GM19372 (cell line): ENCODE results near the gene PARG.
"Not testable (repeated sequence)": the region's sequence is repeated elsewhere in the genome, so short reads cannot be mapped to it uniquely, and the experiment has no call there.

Experiments
- ATAC-seq: cut with Tn5 transposase; IDR thresholded peaks from one replicate; pipeline ENCODE4 v1.9.1; 2021; ENCODE audit warnings: mild to moderate bottlenecking, low read depth, moderate library complexity; ENCODE audit not compliant: unreplicated experiment

The PARG gene

GRCh38 chr10:49908290-49909080, 33.3 kb downstream of the PARG start:
- not testable (repeated sequence) for ATAC-seq

GRCh38 chr10:49903829-49904228, 38.0 kb downstream of the PARG start:
- not testable (repeated sequence) for ATAC-seq

GRCh38 chr10:49900406-49900805, 41.4 kb downstream of the PARG start:
- ATAC-seq: not testable (repeated sequence)

GRCh38 chr10:49899999-49900398, 41.8 kb downstream of the PARG start:
- ATAC-seq: not testable (repeated sequence)

- not testable (repeated sequence) for ATAC-seq
These were observed 51.8 kb downstream of the PARG start for GRCh38 chr10:49890025-49890424.

GRCh38 chr10:49884739-49885331, 57.0 kb downstream of the PARG start:
- not testable (repeated sequence) for ATAC-seq

- not testable (repeated sequence) for ATAC-seq
These were observed 58.0 kb downstream of the PARG start for GRCh38 chr10:49883852-49884251.

- ATAC-seq: not testable (repeated sequence)
These were observed 59.5 kb downstream of the PARG start for GRCh38 chr10:49882327-49882726.

- ATAC-seq: not testable (repeated sequence)
These were observed 69.1 kb downstream of the PARG start for GRCh38 chr10:49872740-49873139.

GRCh38 chr10:49871462-49871861, 70.4 kb downstream of the PARG start:
- ATAC-seq: not testable (repeated sequence)

- not testable (repeated sequence) for ATAC-seq
These were observed 81.9 kb downstream of the PARG start for GRCh38 chr10:49859933-49860332.

- not testable (repeated sequence) for ATAC-seq
These were observed 83.0 kb downstream of the PARG start for GRCh38 chr10:49858697-49859382.

- ATAC-seq: not testable (repeated sequence)
These were observed 92.3 kb downstream of the PARG start for GRCh38 chr10:49849520-49849919.

GRCh38 chr10:49844775-49845595, 96.8 kb downstream of the PARG start:
- ATAC-seq: no peak

- not testable (repeated sequence) for ATAC-seq
These were observed 99.5 kb downstream of the PARG start for GRCh38 chr10:49842333-49842628.

- ATAC-seq: no peak
These were observed 100.1 kb downstream of the PARG start for GRCh38 chr10:49841615-49842332.

- no peak for ATAC-seq
These were observed 104.1 kb downstream of the PARG start for GRCh38 chr10:49837685-49838084.

GRCh38 chr10:49837051-49837478, 104.8 kb downstream of the PARG start:
- ATAC-seq: no peak

GRCh38 chr10:49834976-49835375, 106.9 kb downstream of the PARG start:
- no peak for ATAC-seq

- ATAC-seq: no peak
These were observed 107.6 kb downstream of the PARG start for GRCh38 chr10:49834201-49834600.
